Natural killer cell (primary cell): Measurements from ENCODE around the gene TAX1BP3. TPM values are rescaled to one million over a fixed set of nuclear protein-coding genes. Genes with fewer than 3 reads are reported as not detected.

Experiments used
- ATAC-seq, 3 donors: fragments of 150-1000 bp in 2 of 3; fragments of 200-7000 bp in 1 of 3; cut with Tn5 transposase; 1 replicate in 1 of 3; 2 replicates in 2 of 3; pipeline ENCODE4 v1.10.0; 2021; ENCODE audit warnings: mild to moderate bottlenecking in 2 of 3, moderate library complexity in 2 of 3
- DNase-seq, 2 donors: peaks; one replicate each; pipeline versions ENCODE4 v3.0.0 to v3.0.0-alpha.2; 2013 to 2021; ENCODE audit warnings: mixed read lengths in 1 of 2
- H3K27ac ChIP-seq: one replicate; pipeline ENCODE4 v1.5.1; 2013; ENCODE audit warnings: mild to moderate bottlenecking, low read length
- H3K27me3 ChIP-seq: one replicate; pipeline ENCODE4 v1.6.1; 2013; ENCODE audit warnings: low read length; ENCODE audit not compliant: control insufficient read depth, insufficient read depth
- H3K36me3 ChIP-seq: one replicate; pipeline ENCODE4 v1.6.1; 2013; ENCODE audit warnings: low read length; ENCODE audit not compliant: control insufficient read depth, insufficient read depth
- H3K4me1 ChIP-seq: one replicate; pipeline ENCODE4 v1.6.1; 2013; ENCODE audit warnings: low read length; ENCODE audit not compliant: control insufficient read depth, insufficient read depth
- H3K4me3 ChIP-seq: one replicate; pipeline ENCODE4 v1.5.1; 2013; ENCODE audit warnings: low read length
- H3K9me3 ChIP-seq: one replicate; pipeline ENCODE4 v1.6.1; 2013; ENCODE audit warnings: low read length; ENCODE audit not compliant: control insufficient read depth, insufficient read depth
- H3K27ac Mint-ChIP-seq, 2 donors: one replicate each; pipeline ENCODE4 v1.8.0; 2022; ENCODE audit warnings: mild to moderate bottlenecking in 2 of 2, mixed read lengths in 2 of 2, moderate library complexity in 1 of 2
- H3K27me3 Mint-ChIP-seq, 2 donors: one replicate each; pipeline ENCODE4 v1.8.0; 2022; ENCODE audit warnings: low read depth in 2 of 2, mixed read lengths in 2 of 2
- H3K36me3 Mint-ChIP-seq: one replicate; pipeline ENCODE4 v1.8.0; 2022; ENCODE audit warnings: mixed read lengths
- H3K4me1 Mint-ChIP-seq, 2 donors: one replicate each; pipeline ENCODE4 v1.8.0; 2022; ENCODE audit warnings: mixed read lengths in 2 of 2
- H3K4me3 Mint-ChIP-seq: one replicate; pipeline ENCODE4 v1.8.0; 2022; ENCODE audit warnings: mild to moderate bottlenecking, moderate library complexity, mixed read lengths
- H3K9me3 Mint-ChIP-seq, 2 donors: one replicate each; pipeline ENCODE4 v1.8.0; 2022; ENCODE audit warnings: mixed read lengths in 2 of 2
- WGBS: methylation state at CpG from one replicate; pipeline ENCODE4 v1.1.7; 2013; ENCODE audit warnings: missing lambda C conversion rate; ENCODE audit not compliant: insufficient coverage; 5-methylcytosine and 5-hydroxymethylcytosine counted together
- intact Hi-C: fragments of 100-400 bp; cut with micrococcal nuclease; formaldehyde crosslinking; loops from one replicate; pipeline ENCODE4 v1.14.2; 2022
- total RNA-seq, 4 donors: library from RNA; stranded (reverse); fragments of 120-200 nt in 1 of 4; gene quantifications; one replicate each; pipeline versions ENCODE4 v1.2.3 to v1.2.4, GENCODE V29; 2013 to 2022
- TF ChIP-seq, protein P1 (sequence below): fragments of 200-600 bp; IDR thresholded peaks from one replicate; pipeline ENCODE4 v1.8.0; 2022; ENCODE audit warnings: antibody characterized with exemption

Gene TAX1BP3
- total RNA-seq, 3 donors from 2014 or later (not counting 1 experiment from before 2014, with no cell fraction given) = 15.1 to 17.0 (median 16.3) TPM

DNA sequence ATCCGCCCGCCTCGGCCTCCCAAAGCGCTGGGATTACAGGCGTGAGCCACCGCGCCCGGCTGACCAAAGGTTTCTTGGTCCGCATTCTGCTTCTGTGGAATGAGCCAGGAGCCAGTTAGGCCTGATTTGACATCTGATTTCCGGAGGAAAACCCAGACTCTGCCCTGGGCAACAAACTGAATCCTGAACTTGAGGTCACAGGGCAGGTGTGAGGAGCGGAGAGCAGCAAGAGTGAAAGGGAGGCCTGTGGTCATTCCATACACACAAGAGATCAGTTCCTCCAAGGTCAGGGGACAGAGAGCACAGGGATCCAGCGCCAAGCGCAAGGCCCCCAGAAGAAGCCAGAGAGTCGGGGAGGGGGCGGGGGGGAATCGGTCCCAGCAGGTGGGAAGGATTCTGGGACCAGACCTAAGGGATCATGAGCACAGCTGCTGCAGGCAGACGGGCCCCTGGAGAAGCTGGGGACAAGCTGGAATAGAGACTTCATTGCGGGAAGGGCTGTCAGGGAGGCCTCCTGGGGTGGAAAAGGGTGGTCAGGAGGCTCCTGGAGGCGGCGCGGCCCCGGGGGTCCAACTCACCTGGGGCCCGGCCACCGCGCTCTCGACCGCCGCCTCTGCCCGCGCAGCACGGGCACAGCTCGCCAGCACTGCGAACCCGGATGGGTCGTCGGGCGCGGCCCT is 32.8 kb downstream of the TAX1BP3 start:
- H3K9me3 Mint-ChIP-seq = no peaks in the 10 kb centered on the region
- intact Hi-C loops = loop anchor here (1.0 to 10.0 kb wide), 2 partner anchors 33 to 591 kb away; partner anchors contain the start of genes EMC6 and TAX1BP3
- no peaks in the 10 kb centered on the region for H3K9me3 ChIP-seq
- ATAC-seq (no peak), DNase-seq (no peak)
- peak overlapping the region; percentile 95 to 97 for H3K27ac Mint-ChIP-seq
- TF ChIP-seq, protein P1, sequence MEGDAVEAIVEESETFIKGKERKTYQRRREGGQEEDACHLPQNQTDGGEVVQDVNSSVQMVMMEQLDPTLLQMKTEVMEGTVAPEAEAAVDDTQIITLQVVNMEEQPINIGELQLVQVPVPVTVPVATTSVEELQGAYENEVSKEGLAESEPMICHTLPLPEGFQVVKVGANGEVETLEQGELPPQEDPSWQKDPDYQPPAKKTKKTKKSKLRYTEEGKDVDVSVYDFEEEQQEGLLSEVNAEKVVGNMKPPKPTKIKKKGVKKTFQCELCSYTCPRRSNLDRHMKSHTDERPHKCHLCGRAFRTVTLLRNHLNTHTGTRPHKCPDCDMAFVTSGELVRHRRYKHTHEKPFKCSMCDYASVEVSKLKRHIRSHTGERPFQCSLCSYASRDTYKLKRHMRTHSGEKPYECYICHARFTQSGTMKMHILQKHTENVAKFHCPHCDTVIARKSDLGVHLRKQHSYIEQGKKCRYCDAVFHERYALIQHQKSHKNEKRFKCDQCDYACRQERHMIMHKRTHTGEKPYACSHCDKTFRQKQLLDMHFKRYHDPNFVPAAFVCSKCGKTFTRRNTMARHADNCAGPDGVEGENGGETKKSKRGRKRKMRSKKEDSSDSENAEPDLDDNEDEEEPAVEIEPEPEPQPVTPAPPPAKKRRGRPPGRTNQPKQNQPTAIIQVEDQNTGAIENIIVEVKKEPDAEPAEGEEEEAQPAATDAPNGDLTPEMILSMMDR = no peak
- no peak overlapping the region for H3K27ac ChIP-seq
- H3K4me3 Mint-ChIP-seq = peak overlapping the region; percentile 97
- no peaks in the 10 kb centered on the region for H3K27me3 ChIP-seq
- 23% methylated on average over 38 of the region's 38 CpGs for WGBS
- H3K36me3 ChIP-seq = no peaks in the 10 kb centered on the region
- peaks cover 19% of the 10 kb centered on the region for H3K4me1 ChIP-seq
- no peaks in the 10 kb centered on the region for H3K36me3 Mint-ChIP-seq
- H3K4me1 Mint-ChIP-seq = peaks cover 15 to 34% of the 10 kb centered on the region in 2 donors
- H3K4me3 ChIP-seq = peak overlapping the region; percentile 100
- H3K27me3 Mint-ChIP-seq = no peaks in the 10 kb centered on the region

DNA sequence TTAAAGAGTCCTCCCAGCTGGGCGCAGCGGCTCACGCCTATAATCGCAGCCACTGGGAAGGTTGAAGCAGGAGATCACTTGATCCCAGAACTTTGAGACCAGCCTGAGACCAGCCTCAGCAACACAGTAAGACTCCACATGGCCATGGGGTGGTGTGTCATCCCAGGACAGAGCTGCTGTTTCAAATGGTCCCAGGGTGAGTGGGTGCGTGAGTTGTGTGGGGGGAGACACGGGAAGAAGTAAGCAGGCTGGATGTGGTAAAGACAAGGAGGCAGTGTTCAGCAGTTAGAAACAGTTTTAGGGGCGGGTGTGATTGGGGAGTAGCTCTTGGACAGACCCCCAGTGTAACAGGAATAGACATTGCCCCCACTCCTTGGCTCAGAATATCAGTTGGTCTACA is 36.1 kb downstream of the TAX1BP3 start:
- H3K4me3 ChIP-seq = no peak overlapping the region
- intact Hi-C loops = loop anchor here (10.0 kb wide), 1 partner anchor 587 kb away; no protein-coding TSS in a partner anchor
- TF ChIP-seq, protein P1 = no peak

DNA sequence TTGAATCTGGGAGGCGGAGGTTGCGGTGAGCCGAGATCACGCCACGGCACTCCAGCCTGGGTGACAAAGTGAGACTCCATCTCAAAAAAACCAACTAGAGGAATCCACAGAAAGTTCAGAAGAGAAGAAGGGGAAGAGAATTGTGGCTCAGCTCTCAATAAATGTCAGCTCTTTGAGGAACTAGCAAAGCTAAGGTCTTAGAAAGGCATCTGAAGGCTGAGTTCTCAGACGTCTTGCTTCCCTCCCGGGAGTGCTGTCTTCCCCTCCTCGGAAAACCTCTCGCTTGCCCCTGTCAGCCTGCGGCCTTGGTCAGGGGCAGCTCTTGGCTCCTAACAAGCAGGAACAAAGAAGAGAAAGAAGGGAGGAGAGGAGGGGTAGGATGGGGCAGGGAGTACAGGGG is 37.6 kb downstream of the TAX1BP3 start:
- H3K9me3 Mint-ChIP-seq = no peaks in the 10 kb centered on the region
- no peak overlapping the region for H3K27ac Mint-ChIP-seq
- WGBS = 95% methylated on average over 10 of the region's 10 CpGs
- no peaks in the 10 kb centered on the region for H3K27me3 Mint-ChIP-seq
- TF ChIP-seq, protein P1 = no peak
- H3K4me3 Mint-ChIP-seq = no peak overlapping the region
- DNase-seq = no peak
- Histone ChIP-seq H3K4me1 (peaks cover 10% of the 10 kb centered on the region), H3K9me3 (no peaks in the 10 kb centered on the region), H3K4me3 (no peak overlapping the region), H3K27me3 (no peaks in the 10 kb centered on the region), H3K36me3 (peaks cover 13% of the 10 kb centered on the region), H3K27ac (no peak overlapping the region)
- intact Hi-C loops = loop anchor here (10.0 kb wide), 1 partner anchor 586 kb away; no protein-coding TSS in a partner anchor
- no peaks in the 10 kb centered on the region for H3K36me3 Mint-ChIP-seq
- ATAC-seq = no peak
- peaks cover 5 to 23% of the 10 kb centered on the region in 2 donors for H3K4me1 Mint-ChIP-seq

More for the DNA sequence above, 36.1 kb downstream of the TAX1BP3 start:
- Mint-ChIP-seq H3K4me1 (peaks cover 9 to 27% of the 10 kb centered on the region in 2 donors), H3K9me3 (no peaks in the 10 kb centered on the region), H3K4me3 (no peak overlapping the region), H3K27ac (no peak overlapping the region), H3K27me3 (no peaks in the 10 kb centered on the region), H3K36me3 (no peaks in the 10 kb centered on the region)
- Histone ChIP-seq H3K27me3 (no peaks in the 10 kb centered on the region), H3K27ac (no peak overlapping the region), H3K36me3 (peaks cover 9% of the 10 kb centered on the region), H3K4me1 (peaks cover 17% of the 10 kb centered on the region), H3K9me3 (no peaks in the 10 kb centered on the region)
- 99% methylated on average over 7 of the region's 7 CpGs for WGBS
- DNase-seq = no peak
- ATAC-seq = no peak
